ENCODE results near the gene DDX10. TPM values are rescaled to one million over a fixed set of nuclear protein-coding genes. Genes with fewer than 3 reads are reported as not detected.

Gene DDX10
- total RNA-seq, 1 donor from 2014 or later, result 18.3 TPM

DNA sequence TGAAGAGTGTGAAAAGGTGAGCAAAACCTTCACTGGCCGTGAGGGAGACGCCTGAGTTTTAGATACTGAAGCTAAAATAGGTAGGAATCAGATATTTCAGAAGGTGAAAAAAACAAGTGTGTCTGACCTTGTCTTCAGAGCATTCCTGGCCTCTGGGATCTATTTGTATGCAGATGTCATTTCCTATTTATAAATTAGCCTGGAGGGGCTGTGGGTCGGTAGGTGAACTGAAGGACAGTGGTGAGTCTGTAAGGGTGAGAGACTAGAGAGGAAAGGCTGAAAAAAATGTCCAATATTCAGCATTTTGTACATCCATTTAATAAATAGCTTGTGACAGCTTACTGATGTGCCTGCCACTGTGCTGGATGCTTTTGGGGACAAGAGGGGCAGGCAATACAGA lies 302.1 kb downstream of the DDX10 start:
- intact Hi-C loops (cut with DNase I), result no loop called here
- DNase-seq, result no peak
- Histone ChIP-seq H3K27ac (no peak overlapping the region), H3K9me3 (no peaks in the 10 kb centered on the region), H3K4me3 (no peak overlapping the region), H3K4me1 (no peaks in the 10 kb centered on the region), H3K27me3 (no peaks in the 10 kb centered on the region), H3K36me3 (no peaks in the 10 kb centered on the region)
- ATAC-seq, result no peak
- TF ChIP-seq, protein P1, sequence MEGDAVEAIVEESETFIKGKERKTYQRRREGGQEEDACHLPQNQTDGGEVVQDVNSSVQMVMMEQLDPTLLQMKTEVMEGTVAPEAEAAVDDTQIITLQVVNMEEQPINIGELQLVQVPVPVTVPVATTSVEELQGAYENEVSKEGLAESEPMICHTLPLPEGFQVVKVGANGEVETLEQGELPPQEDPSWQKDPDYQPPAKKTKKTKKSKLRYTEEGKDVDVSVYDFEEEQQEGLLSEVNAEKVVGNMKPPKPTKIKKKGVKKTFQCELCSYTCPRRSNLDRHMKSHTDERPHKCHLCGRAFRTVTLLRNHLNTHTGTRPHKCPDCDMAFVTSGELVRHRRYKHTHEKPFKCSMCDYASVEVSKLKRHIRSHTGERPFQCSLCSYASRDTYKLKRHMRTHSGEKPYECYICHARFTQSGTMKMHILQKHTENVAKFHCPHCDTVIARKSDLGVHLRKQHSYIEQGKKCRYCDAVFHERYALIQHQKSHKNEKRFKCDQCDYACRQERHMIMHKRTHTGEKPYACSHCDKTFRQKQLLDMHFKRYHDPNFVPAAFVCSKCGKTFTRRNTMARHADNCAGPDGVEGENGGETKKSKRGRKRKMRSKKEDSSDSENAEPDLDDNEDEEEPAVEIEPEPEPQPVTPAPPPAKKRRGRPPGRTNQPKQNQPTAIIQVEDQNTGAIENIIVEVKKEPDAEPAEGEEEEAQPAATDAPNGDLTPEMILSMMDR (IDR thresholded peaks at IDR 0.05), result no peak

DNA sequence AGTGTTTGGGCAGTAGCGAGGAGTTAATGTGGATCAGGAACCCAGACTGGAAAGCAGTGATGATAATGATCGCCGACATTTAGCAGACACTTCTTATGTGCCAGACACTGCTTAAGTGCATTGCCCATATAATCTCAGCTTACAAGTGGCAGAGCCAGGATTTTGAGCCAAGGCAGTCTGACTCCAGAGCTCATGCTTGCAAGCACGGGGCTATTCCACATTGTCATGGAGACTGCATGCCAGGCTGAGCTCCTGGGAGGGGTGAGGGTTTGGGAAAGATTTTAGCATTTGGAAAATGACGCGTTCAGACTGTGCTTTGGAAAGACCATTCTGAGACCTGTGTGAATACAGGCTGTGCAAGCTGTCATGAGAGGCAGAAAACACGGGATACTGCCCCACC lies 302.7 kb downstream of the DDX10 start:
- DNase-seq (no peak), ATAC-seq (no peak)
- Histone ChIP-seq H3K4me1 (no peaks in the 10 kb centered on the region), H3K36me3 (no peaks in the 10 kb centered on the region), H3K4me3 (no peak overlapping the region), H3K27ac (no peak overlapping the region), H3K9me3 (no peaks in the 10 kb centered on the region), H3K27me3 (no peaks in the 10 kb centered on the region)
- TF ChIP-seq, protein P1 (IDR thresholded peaks at IDR 0.05), result no peak
- intact Hi-C loops (cut with DNase I), result no loop called here

DNA sequence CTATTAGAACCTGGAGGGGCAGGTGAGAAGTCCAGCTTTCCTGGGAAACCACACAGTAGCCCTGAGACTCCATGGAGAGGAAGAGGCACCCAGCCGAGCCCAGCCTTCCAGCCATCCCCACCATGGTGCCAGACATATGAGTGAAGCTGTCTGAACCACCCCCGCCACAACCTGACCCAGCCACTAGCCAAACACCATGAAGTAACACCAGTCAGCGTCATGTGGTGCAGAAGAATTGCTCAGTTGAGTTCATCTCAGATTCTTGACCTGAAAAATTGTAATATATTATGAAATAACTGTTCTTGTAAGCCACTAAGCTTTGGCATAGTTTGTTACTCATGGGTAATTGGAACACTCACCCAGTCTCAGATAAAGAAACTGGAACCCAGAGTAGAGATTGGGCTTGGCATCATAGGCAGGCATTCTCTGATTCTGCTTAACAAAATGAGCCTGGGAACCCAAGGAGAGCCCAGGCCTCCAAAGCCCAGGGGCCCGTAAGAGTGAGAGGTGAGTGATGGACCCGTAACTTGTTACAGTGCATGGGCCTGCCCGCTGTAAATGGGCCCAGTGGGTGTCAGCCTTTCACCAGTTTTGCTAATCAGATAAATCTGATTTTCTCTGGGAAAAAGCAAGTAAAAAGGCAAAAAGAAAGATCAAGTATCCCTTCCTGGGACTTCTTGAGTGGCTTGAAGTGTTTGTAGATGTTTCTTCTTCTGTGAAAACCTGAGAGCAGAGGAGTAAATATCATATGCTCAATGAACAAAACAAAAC lies 305.5 kb downstream of the DDX10 start:
- no peak overlapping the region for H3K4me3 ChIP-seq
- H3K9me3 ChIP-seq, result no peaks in the 10 kb centered on the region
- ATAC-seq, result no peak
- no peaks in the 10 kb centered on the region for H3K4me1 ChIP-seq
- DNase-seq, result no peak
- no peak overlapping the region for H3K27ac ChIP-seq
- TF ChIP-seq, protein P1 (IDR thresholded peaks at IDR 0.05), result no peak
- no peaks in the 10 kb centered on the region for H3K27me3 ChIP-seq
- intact Hi-C loops (cut with DNase I), result no loop called here
- H3K36me3 ChIP-seq, result no peaks in the 10 kb centered on the region

DNA sequence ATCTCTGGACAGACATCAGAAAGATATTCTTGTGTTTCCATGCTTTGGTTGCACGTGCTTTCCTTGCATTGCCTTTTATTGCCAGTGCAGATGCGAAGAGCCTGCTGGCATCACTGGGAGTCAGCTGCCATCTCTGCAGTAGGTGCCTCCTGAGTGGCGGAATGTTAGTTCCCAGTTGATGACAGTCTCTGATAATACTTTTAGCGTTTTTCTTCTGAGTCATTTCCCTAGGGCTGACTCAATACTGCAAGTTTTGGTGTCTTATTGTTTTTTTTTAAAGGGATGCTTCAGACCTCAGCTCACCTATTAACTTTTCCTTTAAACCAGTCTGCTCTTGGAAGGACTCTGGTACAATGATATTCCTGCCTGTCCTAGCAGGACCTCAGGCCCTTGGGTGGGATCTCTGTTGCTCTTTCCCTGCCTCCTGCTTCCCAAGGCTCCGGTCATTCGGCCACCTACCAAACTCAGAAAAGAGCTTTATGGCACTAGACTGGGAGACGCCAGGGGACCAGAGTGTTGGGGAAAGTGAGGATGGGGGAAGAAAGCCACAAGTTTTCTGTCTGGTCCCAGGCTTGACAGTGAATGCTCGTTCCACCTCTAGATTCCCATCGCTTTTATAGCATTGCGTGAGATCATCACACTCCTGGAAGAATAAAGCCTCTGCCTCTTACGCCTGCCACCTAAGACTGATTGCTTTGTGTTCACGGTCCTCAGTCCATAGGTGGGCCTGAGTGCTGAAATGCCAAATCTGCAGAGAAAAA lies 308.7 kb downstream of the DDX10 start:
- Histone ChIP-seq H3K4me3 (no peak overlapping the region), H3K36me3 (no peaks in the 10 kb centered on the region), H3K9me3 (no peaks in the 10 kb centered on the region), H3K27ac (no peak overlapping the region), H3K4me1 (no peaks in the 10 kb centered on the region), H3K27me3 (no peaks in the 10 kb centered on the region)
- no peak for ATAC-seq
- intact Hi-C loops (cut with DNase I), result no loop called here
- TF ChIP-seq, protein P1 (IDR thresholded peaks at IDR 0.05), result no peak
- DNase-seq, result no peak

DNA sequence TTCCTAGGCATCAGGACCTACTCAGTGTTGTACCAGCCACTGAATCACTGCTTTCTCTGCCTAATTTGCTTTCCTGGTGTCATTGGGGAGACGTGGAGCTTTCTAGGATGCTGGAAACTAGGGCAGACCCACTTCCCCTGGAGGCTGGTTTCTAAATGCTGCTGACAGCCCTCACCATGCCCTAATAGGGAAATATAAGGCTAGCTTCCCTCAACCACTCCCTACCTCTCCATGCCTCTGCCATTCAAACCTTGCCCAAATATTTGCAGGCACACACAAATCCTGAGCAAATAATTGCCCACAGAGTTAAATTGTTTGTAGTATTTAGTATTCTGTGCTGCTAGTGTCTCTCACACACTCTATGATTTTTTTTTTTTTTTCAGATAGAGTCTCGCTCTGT lies 310.2 kb downstream of the DDX10 start:
- Histone ChIP-seq H3K4me1 (no peaks in the 10 kb centered on the region), H3K27ac (no peak overlapping the region), H3K36me3 (no peaks in the 10 kb centered on the region), H3K9me3 (no peaks in the 10 kb centered on the region), H3K27me3 (no peaks in the 10 kb centered on the region), H3K4me3 (no peak overlapping the region)
- ATAC-seq, result no peak
- intact Hi-C loops (cut with DNase I), result no loop called here
- TF ChIP-seq, protein P1 (IDR thresholded peaks at IDR 0.05), result no peak
- DNase-seq, result no peak

All from upper lobe of right lung (tissue), 1 donor.